NCI-H1092 (cell line): Measurements from ENCODE around the gene PGAP1.
"Not testable (repeated sequence)": the region's sequence is repeated elsewhere in the genome, so short reads cannot be mapped to it uniquely, and the experiment has no call there.

Source experiments
- DNase-seq: peaks from one replicate; lab custom pipeline; 2025; lab: John Stamatoyannopoulos, UW

The PGAP1 gene

DNA sequence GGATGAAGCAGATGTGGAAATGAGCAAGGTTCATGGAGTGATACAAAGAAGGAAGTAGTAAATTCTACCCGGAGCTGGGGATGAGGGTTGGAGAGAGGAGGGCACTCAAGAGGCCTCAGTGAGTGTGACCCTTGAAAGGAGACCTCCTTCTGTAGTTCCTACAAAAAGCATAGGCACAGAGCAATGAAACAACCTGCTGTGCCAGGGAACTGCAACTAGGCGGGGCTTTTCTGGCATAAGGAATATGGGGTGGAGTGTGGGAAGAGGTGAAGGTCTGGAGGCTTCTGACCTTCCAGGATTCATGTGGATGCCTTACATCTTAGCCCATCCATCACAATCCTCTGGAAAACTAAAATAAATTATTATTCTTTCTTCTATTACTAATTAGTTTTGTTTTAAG is 25.5 kb upstream of the PGAP1 start:
- DNase-seq = no peak

DNA sequence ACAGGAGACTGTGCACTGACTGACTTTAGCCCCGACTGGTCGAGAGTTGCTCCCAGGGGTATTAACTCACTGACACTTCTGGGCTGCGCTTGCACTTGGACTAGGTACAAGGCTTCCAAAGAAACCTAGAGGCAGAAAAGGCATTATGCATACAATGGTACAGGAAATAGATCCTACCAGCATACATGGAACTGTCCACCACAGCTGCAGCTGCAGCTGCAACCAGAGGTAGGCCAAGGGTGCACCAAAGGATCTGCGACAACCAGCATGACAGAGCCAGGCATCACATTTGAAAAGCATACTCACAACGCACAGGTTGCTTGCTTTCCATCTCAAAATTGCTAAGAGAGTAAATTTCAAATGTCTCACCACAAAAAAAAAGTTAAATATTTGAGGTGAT is 22.6 kb upstream of the PGAP1 start:
- no peak for DNase-seq

DNA sequence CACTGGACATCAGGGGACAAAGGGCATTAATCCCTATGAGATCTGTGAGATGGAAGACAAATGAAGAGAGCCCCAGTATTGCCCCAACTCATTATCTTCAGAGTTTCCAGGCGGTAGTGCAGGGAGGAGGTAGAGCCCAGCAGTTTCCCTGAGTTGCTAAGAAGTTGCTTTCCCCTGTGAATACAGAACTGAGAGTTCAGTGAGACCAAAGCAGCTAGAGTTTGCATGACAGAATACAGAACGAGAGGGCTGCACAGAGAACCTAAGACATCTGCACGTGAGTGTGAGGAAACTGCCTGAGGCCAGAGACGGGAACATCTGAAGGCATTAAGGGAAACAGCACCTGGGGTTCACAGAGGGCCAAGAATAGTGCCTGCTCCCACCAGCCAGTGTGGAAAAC is 18.1 kb upstream of the PGAP1 start:
- DNase-seq = no peak

DNA sequence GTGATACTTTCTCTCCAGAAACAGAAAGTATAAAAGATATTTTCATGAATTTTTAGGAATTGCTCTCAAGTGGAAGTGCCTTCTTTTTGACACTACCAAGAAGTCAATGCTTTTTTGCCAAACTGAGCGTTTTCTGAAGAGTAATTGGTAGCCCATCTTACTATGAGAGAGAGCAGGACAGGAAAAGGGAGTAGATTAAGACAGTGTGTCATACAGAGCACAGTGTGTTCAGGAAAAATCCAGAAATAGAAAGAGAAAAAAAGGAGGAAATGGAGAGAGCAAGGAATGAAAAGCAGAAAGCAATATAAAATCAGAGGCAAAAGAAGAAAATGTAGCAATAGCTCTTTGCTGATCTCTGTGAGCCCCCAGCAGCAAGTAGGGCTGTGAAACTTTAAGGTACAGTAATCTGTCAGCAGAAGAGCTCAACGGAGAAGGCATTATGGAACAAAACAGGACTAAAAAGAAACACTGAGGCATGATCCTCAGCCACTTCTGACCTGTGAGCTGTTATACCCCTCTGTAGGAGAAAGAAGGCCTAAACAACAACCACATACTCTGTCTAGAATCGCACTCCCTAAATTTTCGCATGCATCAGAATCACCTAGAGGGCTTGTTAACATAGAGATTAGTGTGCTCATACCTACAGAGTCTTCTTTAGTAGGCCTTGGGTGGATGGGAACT is 15.0 kb upstream of the PGAP1 start:
- no peak for DNase-seq

DNA sequence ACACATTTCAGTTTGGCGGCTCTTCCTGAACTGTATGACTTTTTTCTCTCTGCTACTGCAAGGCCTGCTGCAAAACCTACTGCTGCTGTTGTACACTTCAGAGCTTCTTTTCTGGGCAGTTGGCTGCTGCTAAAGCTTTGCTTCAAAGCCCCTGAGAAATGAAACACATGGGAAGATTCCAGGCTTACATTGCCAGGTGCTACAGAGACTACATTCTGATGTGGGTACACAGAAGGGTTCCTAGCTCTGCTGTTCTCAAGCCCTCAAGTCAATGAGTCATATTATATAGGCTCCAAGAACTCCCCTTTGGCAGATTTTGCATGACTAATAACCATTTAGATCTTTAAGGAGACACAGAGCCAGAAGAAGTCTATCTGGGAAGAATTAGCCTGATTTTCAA is 12.9 kb upstream of the PGAP1 start:
- DNase-seq = no peak

DNA sequence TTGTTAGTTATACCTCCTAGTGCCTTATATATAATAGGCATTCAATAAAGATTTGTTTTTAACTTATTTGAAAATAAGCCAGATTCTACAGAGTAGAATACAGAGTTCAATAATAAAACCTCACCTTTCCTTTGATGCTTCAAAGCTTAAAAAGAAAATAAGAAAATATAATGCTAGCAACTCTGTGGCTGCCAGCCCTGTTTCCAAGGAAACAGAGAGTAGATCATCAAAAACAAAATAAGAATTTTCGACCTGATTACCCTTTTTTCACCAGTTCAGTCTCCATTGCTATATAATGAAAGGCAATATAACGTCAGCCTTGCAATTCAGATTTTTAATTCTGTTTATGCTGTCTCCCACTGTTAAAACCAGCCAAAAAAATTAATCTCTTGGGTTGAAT is 8.9 kb upstream of the PGAP1 start:
- no peak for DNase-seq

DNA sequence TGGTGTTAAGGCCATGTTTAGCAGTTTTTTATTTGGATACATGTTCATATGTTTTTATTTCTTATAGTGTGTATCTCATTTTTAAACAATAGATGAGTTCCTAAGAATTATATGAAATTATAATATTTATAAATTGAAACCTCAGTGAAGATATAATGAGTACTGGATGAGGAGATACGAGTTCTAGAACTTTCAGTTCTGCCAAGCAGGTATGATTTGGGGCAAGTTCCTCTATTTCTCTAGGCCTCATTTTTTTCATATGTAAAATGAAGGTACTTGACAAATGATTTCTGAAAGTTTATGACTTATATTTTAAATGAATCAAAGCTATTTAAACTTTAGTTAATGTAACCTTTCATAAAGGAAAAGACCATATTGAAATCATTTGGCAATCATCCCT is 8.2 kb upstream of the PGAP1 start:
- no peak for DNase-seq

DNA sequence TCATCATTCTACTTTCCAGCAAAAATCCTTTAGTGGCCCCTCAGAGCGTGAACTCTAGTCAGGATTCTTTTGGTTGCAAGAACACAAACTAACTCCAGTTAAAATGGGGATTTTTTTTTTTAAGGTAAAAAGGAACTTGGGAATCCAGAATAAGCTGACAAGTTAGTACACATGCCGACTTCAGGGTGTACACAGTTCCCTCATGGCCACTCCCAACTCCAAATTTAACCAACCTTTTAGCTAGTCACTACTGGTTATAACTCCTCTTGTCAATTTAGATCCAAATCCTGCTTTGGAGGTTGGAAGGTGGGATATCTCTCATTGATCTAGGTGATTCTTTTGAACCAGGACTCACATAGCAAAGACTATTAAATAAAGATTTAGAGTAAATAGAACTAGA is 5.0 kb upstream of the PGAP1 start:
- no peak for DNase-seq

DNA sequence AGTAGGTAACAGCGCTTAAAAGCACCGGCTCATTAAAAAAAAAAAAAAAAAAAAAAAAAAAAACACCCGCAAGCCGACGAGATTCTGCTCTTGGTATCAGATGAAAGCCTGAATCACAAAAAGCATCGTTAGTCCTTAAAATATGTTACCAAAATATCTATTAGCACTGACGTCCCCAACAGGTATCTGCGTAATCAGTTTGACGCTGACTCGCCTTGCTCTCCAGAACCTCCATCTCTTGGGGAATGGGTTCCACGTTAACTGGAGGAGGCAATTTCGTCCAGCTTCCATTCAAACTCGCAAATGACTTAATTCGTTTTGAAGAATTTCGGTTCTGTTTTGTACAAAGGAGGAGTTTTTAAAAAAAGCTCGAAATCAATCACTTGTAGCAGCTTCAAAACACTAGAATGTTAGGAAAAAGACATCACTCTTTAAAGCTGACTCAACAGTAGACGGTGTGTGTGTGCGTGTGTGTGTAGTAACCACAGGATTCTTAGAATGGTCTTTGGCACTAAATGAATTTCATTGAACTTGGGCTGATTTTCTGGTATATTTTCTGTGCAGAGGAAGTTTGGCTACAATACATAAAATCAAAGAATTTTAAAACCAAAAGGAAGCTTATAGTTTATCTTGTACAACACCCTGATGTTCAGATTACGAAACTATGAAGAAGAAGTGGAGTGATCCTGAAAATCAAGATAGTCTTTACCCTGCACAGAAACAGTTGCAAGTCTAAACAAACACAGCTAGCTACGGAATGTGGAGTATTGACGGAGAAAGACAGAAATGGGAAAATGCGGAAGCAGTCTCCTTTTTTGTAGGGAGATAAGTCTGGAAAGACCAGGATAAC is 1.1 kb upstream of the PGAP1 start:
- no peak for DNase-seq

DNA sequence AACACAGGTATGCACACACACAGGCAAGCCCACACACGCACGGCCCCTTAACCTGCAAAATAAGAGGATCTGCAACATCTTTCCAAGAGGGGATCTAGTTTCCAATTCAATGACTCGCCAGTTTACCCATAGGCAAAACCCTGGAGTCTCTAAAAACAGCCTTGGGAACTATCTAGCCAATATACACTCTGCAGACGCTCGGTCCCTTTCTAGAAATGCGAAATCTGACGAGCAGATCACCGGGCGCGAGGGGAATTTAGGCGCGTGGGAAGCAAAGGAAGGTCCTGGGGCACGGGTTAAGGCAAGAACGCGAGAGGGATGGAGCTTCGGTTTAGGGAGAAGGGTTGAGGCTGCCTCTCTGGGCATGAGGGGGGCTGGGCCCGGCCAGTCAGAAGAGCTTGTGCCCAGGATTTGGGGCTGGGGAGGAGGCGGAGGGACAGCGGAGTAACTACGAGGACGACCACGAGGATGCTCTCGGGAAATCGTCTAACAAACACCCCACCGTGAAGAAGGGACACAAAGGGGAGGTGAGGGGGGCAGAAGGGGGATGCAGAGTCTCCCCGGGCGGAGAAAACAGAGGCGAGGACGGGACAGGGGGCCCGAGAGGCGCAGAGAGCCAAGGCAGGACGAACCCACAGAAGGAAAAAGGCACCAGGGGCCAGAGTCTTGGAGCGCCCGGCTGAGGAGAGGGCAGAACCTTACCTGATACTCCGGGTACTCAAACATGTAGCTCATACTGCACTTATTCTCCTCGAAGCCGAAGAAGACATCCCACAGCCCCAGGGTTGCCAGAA is 542 bp downstream of the PGAP1 start:
- DNase-seq = peak; percentile 15

DNA sequence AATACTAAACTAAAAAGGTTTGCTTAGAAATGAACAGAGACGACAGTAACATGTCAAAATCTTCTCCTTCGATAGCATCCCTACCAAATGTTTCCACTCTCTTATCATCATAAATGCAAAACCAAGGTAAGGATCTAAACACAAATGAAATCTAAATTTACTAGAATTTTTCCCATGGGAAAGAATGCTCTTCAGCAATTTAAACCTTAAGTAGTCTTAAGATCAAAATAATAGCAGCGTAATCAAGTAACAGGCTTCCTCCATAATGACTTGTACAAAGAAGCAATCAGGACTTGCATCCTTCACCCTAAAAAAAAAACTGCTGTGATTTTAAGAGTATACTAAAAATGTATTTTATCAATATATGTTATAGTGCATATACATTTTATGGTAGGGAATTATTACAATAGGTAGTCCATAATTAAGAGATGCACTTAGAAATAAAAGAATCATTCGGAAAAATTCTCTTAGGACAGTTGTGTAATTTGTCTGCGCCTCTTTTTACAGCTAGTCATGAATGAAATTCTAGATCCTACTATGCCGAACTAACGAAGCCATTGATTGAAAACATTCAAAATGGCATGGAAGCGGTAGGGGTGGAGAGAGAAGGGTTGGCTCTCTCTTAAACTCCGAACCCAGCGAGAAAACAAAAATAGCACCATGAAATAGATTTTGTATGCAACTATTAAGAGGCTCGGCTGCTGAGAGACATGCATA is 1.3 kb downstream of the PGAP1 start:
- no peak for DNase-seq

DNA sequence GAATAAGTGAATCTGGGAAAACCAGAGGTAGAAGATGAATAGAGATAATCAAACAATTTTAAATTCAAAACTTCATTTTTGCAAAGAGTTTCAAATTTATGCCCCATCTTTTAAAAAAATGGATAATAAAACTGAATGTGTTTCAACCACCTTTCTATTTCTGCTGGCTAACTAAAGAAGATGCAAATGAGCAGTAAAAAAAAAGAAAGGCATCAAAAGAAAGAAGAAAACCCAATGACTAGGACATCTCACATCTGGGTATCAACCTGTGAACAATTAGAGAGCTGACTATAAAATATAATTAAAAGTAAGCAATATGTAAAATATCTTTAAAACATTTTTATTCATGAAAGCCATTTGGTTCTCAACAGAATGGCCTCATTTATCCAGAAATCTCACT is 2.5 kb downstream of the PGAP1 start:
- DNase-seq = no peak

DNA sequence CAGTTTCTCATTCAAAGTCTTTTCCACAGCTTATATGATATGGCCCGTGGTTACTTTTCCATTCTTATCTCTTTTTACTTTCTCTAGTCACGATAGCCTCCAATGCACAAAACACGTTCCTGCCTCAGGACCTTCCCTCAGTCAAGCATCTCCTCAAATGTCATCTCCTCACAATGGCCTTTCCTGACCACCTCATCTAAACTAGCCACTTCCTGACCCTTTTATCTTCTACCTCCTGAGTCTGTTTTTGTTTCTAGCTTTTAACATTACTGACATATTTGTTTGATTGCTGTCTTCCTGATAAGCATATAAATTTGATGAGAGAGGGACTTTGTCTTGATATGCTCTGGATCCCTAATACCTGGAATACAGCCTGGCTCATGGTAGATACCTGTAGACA is 7.6 kb downstream of the PGAP1 start:
- DNase-seq = no peak

DNA sequence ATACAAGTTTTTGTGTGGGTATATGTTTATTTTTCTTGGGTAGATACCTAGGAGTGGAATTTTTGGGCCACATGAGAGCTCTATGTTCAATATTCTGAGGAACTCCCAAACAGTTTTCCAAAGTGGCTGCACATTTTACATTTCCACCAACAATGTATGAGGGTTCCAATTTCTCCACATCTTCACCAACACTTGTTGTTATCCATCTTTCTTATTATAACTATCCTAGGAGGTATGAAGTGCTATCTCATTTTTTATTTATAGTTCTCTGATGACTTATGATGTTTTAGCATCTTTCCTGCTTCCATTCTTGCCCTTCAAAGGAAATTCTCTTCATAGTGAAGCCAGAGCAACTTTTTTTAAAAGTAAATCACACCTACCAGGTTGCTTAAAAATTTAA is 8.7 kb downstream of the PGAP1 start:
- DNase-seq = no peak

DNA sequence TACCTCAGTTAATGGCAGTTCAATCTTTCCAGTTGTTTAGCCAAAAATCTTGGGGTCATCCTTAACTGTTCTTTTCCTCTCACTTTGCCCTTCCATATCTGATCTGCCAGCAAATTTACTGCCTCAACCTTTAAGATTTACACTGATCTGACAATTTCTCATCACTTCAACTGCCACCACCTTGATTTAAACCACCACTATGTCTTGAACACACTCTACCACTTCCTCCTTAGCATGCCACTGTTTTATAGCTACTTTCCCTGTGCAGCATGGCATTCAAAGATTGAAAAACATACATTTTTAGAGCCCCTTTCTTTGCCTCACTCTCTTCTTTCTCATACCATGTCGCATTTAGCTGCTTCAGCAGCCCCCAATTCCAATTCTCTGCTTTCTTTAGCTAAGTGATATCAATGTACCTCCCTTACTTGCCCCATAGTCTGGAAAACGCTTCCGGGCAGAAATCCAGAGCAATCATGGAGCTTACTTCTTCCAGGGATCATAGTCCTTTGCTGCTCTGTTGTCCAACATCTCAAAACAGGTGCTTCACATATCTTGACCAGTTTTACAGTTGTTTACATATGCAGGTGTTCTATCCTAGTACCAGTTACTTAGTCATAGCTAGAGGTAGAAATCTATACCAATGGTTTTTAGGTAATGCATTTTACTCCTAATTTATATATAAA is 10.9 kb downstream of the PGAP1 start:
- no peak for DNase-seq

DNA sequence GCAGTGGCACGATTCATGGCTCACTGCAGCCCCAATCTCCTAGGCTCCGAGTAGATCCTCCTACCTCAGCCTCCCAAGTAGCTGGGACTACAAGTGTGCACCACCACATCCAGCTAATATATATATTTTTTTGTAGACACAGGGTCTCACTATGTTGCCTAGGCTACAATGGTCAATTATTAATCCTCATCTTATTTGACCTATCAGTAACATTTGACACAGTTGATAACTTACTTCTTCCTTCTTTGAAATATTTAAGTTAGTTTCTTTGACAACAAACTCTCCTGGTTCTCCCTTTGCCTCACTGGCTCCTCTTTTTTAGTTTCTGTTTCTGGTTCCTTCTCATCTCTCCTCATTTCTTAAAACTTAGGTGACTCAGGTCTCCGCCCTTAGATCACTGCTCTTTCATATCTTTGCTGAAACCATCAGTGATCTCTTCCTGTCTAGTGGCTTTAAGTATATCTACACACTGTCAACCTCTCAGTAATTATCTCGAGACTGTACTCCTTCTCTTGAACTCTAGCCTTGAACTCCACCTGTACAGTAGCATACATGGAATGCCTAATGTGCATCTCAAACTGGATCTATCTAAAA is 11.5 kb downstream of the PGAP1 start:
- DNase-seq = no peak

DNA sequence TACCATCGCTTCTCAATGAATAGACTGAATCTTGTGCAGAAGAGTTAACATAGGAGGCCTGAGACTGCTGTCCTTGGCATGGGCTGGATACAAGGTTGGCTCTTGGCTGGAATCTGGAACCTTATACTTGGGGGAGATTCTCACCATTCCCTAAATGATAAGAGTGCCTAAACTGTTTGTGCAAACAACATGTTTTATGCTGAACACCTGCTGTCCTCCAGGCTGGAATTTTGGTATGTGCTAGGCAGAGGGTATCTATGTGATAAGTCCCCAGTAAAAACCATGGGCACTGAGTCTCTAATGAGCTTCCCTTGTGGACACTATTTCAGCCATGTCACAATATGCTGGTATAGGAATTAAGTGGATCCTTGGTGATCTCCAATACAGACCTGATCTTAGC is 12.8 kb downstream of the PGAP1 start:
- no peak for DNase-seq

DNA sequence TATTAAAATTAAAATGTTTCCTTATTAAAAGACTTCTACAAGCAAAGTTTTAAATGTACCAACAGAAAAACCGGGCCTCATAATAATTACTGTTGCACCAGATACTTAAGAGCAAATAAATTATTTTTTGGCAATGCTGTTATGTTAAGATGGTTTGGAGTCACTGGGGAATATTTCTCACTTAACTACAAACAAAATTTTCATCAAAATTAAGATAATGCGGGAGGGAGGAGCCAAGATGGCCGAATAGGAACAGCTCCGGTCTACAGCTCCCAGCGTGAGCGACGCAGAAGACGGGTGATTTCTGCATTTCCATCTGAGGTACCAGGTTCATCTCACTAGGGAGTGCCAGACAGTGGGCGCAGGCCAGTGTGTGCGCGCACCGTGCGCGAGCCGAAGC is 21.1 kb downstream of the PGAP1 start:
- not testable (repeated sequence) for DNase-seq

DNA sequence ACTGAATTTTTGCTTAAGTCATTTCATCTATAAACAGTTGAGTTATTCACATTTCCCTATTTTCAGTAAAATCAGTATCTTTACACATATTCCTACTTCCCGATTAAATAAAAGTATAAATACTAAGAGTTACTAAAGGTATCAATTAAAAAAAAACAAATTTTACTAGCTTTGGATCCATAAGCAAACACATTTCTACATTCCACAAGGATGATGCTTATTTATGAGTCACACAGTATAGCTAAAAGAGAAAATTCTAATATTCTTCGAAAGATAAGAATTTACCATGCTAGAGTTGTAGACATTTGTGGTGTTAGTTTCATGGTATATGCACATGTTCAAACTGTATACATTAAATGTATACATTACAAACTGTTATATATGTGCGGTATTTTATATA is 23.7 kb downstream of the PGAP1 start:
- DNase-seq = no peak

DNA sequence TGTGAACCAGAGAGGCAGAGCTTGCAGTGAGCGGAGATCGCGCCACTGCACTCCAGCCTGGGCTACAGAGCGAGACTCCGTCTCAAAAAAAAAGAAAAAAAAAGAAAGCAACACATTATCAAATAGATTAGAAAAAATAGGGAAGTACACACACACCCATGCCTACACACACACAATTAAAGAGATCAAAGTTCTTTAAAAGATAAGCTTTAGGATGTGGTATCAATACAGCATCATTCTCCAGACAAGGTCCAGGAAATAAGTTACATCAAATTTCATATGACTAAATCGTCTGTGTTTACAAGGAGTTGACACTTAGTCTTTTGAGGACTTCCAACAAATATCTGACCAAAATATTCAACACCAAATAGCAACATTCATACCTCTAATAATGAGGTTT is 25.7 kb downstream of the PGAP1 start:
- DNase-seq = no peak

DNA sequence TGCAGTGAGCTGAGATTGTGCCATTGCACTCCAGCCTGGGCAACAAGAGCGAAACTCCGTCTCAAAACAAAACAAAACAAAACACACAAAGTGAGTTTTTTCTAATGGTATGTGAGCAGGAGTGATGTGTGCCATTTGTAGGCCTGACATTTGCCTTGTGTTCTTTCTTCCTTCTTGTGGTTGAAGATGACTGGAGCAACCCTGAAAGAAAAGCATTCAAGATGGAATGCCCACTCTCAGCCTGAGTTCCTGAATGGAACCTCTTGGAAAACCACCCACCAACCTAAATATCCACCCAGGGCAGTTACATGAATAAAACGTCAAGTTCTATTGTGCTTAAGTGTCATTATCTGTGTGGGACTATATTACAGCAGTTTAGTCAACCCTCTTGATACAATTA is 26.5 kb downstream of the PGAP1 start:
- DNase-seq = no peak
